Aorta (tissue), 5 donors: ENCODE data around the gene SPPL2B. TPM values are rescaled to one million over a fixed set of nuclear protein-coding genes. Genes with fewer than 3 reads are reported as not detected.
"Not testable (repeated sequence)": the region's sequence is repeated elsewhere in the genome, so short reads cannot be mapped to it uniquely, and the experiment has no call there.

ENCODE experiments used
- ATAC-seq: fragments of 200-7000 bp; cut with Tn5 transposase; one replicate; pipeline ENCODE4 v1.9.1; 2022; ENCODE audit warnings: moderate library complexity; ENCODE audit not compliant: low FRiP score
- DNase-seq, 2 donors: peaks; one replicate each; pipeline ENCODE4 v3.0.0-alpha.2; 2020
- H3K27ac ChIP-seq, 2 donors: one replicate each; pipeline ENCODE4 v1.5.1; 2013; ENCODE audit warnings: low read length in 2 of 2, mild to moderate bottlenecking in 2 of 2, moderate library complexity in 2 of 2, control low read depth in 1 of 2, inconsistent platforms in 1 of 2, low read depth in 1 of 2
- H3K27me3 ChIP-seq, 2 donors: one replicate each; pipeline ENCODE4 v1.6.1; 2013; ENCODE audit warnings: control low read depth in 1 of 2, low read length in 1 of 2, mild to moderate bottlenecking in 1 of 2, moderate library complexity in 1 of 2; ENCODE audit not compliant: insufficient read depth in 2 of 2, control insufficient read depth in 1 of 2
- H3K36me3 ChIP-seq, 2 donors: one replicate each; pipeline ENCODE4 v1.6.1; 2013; ENCODE audit warnings: control low read depth in 1 of 2, low read length in 1 of 2, mild to moderate bottlenecking in 1 of 2; ENCODE audit not compliant: insufficient read depth in 2 of 2, control insufficient read depth in 1 of 2
- H3K4me1 ChIP-seq, 2 donors: one replicate each; pipeline ENCODE4 v1.6.1; 2013; ENCODE audit warnings: low read length in 2 of 2, control low read depth in 1 of 2, mild to moderate bottlenecking in 1 of 2, moderate library complexity in 1 of 2; ENCODE audit not compliant: insufficient read depth in 2 of 2, control insufficient read depth in 1 of 2
- H3K4me3 ChIP-seq, 2 donors: one replicate each; pipeline ENCODE4 v1.5.1; 2013; ENCODE audit warnings: low read length in 2 of 2, control low read depth in 1 of 2, mild to moderate bottlenecking in 1 of 2
- H3K9me3 ChIP-seq: one replicate; pipeline ENCODE4 v1.6.1; 2013; ENCODE audit warnings: mild to moderate bottlenecking, low read length; ENCODE audit not compliant: control insufficient read depth
- WGBS, 2 donors: extraction: QIAGEN DNeasy Blood & Tissue Kit; methylation state at CpG; one replicate each; pipeline ENCODE4 v1.1.7; 2013; 5-methylcytosine and 5-hydroxymethylcytosine counted together
- intact Hi-C, 2 donors: fragments of 100-400 bp; cut with DNase I; formaldehyde crosslinking; loops; one replicate each; pipeline versions ENCODE4 v1.14.2 to v1.15.0; 2022
- polyA plus RNA-seq, 2 donors: library from polyadenylated mRNA; stranded (reverse); fragments of 200-250 nt; gene quantifications; one replicate each; pipeline ENCODE4 v1.2.3, GENCODE V29; 2013
- total RNA-seq, 2 donors: library from RNA; stranded (reverse); fragmentation: NEBNext Ultra II Directional; extraction: Animal tissue kit (Norgen Biotek cat#: 25700); gene quantifications; one replicate each; pipeline ENCODE4 v1.2.1, GENCODE V29; 2021
- donor health status: healthy with polysubstance abuse.
- donor health status: Bipolar disorder and iron deficiency.
- donor health status: DM: no; HTN: no; CAD: no.
- donor health status: DM: no; HTN: no; CAD: no.
- donor health status: DM: yes; HTN: yes; CAD: no.

SPPL2B gene
- total and polyA plus RNA-seq, 4 donors: 13.3 to 78.1 (median 39.2) TPM

DNA sequence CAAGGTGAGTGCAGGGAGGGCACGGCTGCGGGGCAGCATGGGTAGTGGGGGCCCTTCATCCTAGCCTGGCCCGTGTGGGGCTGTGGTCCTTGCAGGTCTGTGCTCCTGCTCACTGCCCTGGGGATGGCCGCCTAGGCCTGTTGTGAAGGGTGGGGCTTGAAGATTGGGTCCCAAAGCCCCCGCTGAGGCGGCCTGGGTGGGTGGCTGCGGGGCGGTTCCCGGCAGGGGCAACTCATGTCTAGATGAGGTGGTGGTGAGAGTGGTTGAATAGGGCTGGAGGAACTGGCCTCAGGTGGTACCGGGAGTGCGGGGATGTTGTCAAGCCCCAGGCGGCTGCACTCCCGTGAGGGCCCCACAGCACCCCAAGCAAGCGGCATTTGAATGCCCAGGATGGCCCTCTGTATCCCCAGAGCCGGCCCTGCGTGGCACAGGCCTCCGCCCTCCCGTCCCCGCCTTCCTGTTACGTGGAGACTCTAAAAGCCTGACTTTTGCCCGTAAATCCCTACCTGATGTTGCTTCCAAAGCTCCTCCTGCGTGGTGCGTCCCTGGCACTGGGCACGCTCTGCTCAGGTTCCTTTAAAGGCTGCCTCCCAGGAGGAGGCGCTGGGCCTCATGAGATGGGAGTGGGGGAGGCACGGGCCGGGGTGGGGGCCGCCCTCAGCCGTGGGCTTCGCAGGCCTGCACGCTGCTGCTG is 15.0 kb downstream of the SPPL2B start:
- Histone ChIP-seq H3K4me3 (no peak overlapping the region), H3K4me1 (no peaks in the 10 kb centered on the region), H3K27me3 (no peaks in the 10 kb centered on the region), H3K9me3 (no peaks in the 10 kb centered on the region), H3K36me3 (no peaks in the 10 kb centered on the region), H3K27ac (no peak overlapping the region)
- ATAC-seq (no peak), DNase-seq (no peak)
- intact Hi-C loops: no loop called here
- WGBS, 2 donors: 94% methylated on average over 30 to 31 of the region's 31 CpGs

DNA sequence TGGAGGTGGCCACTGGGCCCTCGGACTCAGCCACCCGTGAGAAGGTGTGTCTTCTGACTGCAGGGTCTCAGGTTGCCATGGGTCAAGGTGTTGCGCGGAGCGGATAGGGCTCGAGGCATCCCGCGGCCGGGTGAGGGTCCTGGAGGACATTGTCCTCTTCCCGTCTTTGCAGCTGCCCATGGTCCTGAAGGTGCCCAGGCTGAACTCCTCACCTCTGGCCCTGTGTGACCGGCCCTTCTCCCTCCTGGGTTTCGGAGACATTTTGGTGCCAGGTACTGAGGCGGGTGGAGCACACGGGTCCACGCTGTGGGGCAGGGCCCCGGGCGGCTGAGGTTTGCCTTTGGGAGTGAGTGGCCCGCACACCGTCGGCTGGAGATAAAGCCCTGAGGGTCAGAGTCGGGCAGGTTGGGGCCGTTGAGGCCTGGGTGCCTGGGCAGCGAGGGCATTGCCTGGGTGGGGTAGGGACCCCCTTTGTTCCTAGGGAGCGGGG is 15.9 kb downstream of the SPPL2B start:
- no peaks in the 10 kb centered on the region for H3K36me3 ChIP-seq

DNA sequence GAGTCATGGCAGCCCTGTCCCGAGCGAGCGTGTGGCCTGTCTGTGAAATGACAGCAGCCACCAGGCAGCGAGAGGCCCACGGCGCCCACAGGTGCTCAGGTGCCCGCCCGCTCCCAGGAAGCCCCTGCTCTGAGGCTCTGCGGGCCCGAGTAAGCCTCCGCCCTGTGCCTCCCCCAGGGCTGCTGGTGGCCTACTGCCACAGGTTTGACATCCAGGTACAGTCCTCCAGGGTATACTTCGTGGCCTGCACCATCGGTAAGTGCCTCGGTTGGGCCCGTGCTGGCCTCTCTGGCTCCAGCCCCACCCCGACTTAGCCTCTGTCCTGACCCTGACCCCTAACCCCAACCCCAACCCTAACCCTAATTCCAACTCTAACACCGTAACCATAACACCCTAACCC is 16.6 kb downstream of the SPPL2B start:
- Histone ChIP-seq H3K36me3 (no peaks in the 10 kb centered on the region), H3K9me3 (no peaks in the 10 kb centered on the region), H3K27me3 (no peaks in the 10 kb centered on the region), H3K4me3 (no peak overlapping the region), H3K27ac (no peak overlapping the region), H3K4me1 (no peaks in the 10 kb centered on the region)
- 96 to 98% methylated on average over 17 of the region's 17 CpGs for WGBS, 2 donors
- intact Hi-C loops: no loop called here
- ATAC-seq: peak; percentile 26
- DNase-seq: no peak

More for the DNA sequence above, 15.9 kb downstream of the SPPL2B start:
- no peaks in the 10 kb centered on the region for H3K27me3 ChIP-seq
- intact Hi-C loops: no loop called here
- DNase-seq (no peak), ATAC-seq (no peak)
- no peaks in the 10 kb centered on the region for H3K9me3 ChIP-seq
- no peaks in the 10 kb centered on the region for H3K4me1 ChIP-seq
- H3K27ac ChIP-seq: no peak overlapping the region
- no peak overlapping the region for H3K4me3 ChIP-seq
- 93 to 94% methylated on average over 24 of the region's 24 CpGs for WGBS, 2 donors

DNA sequence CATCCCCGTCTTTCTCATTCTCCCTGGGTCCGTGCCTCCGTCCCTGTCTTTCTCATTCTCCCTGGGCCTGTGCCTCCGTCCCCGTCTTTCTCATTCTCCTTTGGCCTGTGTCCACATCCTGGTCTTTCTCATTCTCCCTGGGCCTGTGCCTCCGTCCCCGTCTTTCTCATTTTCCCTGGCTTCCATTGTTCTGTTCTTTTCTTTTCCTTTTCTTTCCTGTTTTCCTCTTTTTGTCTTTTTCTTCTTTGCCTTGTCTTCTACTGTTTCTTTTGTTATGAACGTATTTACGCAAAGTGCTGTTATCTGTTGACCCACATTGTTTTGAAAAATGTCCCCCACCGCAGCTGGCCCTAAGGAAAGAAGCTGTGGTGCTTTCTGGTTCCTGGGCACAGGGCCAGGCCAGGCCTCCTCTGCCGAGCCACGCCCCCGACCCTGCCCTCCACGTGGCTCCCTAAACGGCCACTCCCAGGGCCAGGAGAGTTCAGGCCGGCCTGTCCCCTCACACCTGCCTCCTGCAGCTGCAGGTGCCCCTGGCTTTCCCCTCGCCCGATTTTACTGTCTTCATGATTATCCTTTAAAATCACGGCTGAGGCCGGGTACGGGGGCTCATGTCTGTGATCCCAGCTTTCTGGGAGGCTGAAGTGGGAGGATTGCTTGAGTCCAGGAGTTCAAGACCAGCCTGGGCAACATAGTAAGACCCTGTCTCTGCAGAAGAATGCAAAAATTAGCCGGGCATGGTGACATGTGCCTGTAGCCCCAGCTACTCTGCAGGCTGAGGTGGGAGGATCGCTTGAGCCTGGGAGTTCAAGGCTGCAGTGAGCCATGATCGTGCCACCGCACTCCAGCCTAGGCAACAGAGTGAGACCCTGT is 17.5 kb downstream of the SPPL2B start:
- H3K4me1 ChIP-seq: no peaks in the 10 kb centered on the region
- H3K27ac ChIP-seq: no peak overlapping the region
- no peak overlapping the region for H3K4me3 ChIP-seq
- intact Hi-C loops: no loop called here
- H3K27me3 ChIP-seq: no peaks in the 10 kb centered on the region
- WGBS, 2 donors: 81% methylated on average over 25 of the region's 25 CpGs
- H3K9me3 ChIP-seq: no peaks in the 10 kb centered on the region
- ATAC-seq: no peak
- H3K36me3 ChIP-seq: no peaks in the 10 kb centered on the region
- DNase-seq: peak in 1 of 2 donors; percentile 67

GRCh38 chr19:2349818-2350217 is 21.3 kb downstream of the SPPL2B start:
- DNase-seq, ATAC-seq, H3K9me3 ChIP-seq, H3K27me3 ChIP-seq, H3K36me3 ChIP-seq, H3K4me1 ChIP-seq, H3K4me3 ChIP-seq, intact Hi-C loops, H3K27ac ChIP-seq: not testable (repeated sequence)
- WGBS, 2 donors: 93 to 94% methylated on average over 24 of the region's 24 CpGs

- no peaks in the 10 kb centered on the region for H3K4me1 ChIP-seq
- intact Hi-C loops: no loop called here
- H3K36me3 ChIP-seq: no peaks in the 10 kb centered on the region
- no peak for ATAC-seq
- H3K4me3 ChIP-seq: no peak overlapping the region
- H3K9me3 ChIP-seq: no peaks in the 10 kb centered on the region
- DNase-seq: no peak
- no peaks in the 10 kb centered on the region for H3K27me3 ChIP-seq
- 81 to 82% methylated on average over 16 of the region's 16 CpGs for WGBS, 2 donors
- H3K27ac ChIP-seq: no peak overlapping the region
Measured at GRCh38 chr19:2350656-2351055, 22.2 kb downstream of the SPPL2B start.

GRCh38 chr19:2351591-2351990 is 23.1 kb downstream of the SPPL2B start:
- intact Hi-C loops: no loop called here
- 93 to 95% methylated on average over 18 to 28 of the region's 28 CpGs for WGBS, 2 donors
- no peak overlapping the region for H3K27ac ChIP-seq

DNA sequence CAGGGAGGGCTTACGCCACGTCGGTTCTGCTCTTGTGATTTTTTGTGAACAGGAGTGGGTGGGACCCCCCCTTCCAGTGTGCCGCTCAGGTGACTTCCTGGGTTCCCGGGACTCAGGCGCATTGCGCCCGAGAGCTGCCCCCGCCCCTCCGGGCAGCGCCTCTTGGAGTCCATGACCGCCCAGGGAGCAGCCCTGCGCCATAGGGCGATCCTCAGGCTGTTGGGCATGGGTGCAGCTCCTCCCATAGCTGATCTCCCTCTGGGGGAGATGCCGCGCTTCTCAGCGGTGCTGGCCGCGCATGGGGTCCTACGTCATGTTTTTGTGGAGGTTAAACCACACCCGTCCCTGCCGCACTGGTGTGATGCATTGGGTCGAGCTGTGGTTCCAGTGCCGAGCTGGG is 23.6 kb downstream of the SPPL2B start:
- no peaks in the 10 kb centered on the region for H3K27me3 ChIP-seq
- no peaks in the 10 kb centered on the region for H3K36me3 ChIP-seq
- DNase-seq: no peak
- H3K4me3 ChIP-seq: no peak overlapping the region
- H3K9me3 ChIP-seq: no peaks in the 10 kb centered on the region
- 89 to 92% methylated on average over 24 of the region's 24 CpGs for WGBS, 2 donors
- intact Hi-C loops: no loop called here
- no peaks in the 10 kb centered on the region for H3K4me1 ChIP-seq
- no peak overlapping the region for H3K27ac ChIP-seq
- peak; percentile 7 for ATAC-seq

More at GRCh38 chr19:2351591-2351990, 23.1 kb downstream of the SPPL2B start:
- no peaks in the 10 kb centered on the region for H3K9me3 ChIP-seq
- no peaks in the 10 kb centered on the region for H3K36me3 ChIP-seq
- DNase-seq (no peak), ATAC-seq (no peak)
- H3K4me3 ChIP-seq: no peak overlapping the region
- H3K4me1 ChIP-seq: no peaks in the 10 kb centered on the region
- no peaks in the 10 kb centered on the region for H3K27me3 ChIP-seq
